ENCODE measurements around the gene ADAM12.

ADAM12 gene

DNA sequence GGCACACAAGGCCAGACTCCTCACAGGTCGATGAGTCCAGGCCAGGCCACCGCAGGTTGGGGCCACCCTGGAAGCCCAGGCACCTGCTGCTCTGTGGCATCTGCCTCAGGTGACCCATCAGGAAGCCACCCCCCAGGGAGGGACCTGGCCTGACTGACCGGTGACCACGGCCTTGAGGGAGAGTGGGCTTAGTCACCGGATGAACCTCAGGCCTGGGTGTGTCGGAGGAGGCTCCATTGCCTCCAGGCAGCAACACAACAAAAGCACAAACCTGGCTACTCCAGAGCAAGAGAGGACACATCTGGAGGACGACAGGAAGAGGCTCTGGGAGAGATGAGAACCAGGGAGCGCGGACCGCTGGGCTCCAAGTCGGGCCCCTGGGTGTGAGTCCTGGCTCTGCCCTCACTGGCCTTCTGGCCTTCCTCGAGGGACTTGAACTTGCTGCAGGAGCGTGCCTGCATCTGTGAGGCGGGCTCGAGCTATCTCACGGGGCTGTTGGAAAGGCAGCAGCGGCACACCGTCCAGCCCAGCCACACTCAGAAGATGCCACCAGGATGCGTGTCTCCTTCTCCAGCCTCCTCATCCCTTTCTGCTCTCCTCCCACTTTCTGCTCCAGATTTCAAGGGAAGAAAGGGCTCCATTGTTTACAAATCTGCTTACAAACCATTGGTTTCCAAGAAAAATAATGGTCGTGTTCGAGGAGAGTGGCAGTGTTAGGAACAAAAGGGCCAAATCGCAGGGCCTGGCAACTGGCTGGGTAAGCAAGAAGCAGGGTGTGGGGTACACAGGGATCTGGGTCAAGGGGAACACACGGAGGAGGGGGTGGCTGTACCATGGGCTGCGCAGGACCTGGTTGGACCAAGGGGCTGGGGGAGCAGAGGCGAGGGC, 152.9 kb downstream of the ADAM12 start:
- DNase-seq (ENCODE audit: low read depth, low spot score) = no peak

DNA sequence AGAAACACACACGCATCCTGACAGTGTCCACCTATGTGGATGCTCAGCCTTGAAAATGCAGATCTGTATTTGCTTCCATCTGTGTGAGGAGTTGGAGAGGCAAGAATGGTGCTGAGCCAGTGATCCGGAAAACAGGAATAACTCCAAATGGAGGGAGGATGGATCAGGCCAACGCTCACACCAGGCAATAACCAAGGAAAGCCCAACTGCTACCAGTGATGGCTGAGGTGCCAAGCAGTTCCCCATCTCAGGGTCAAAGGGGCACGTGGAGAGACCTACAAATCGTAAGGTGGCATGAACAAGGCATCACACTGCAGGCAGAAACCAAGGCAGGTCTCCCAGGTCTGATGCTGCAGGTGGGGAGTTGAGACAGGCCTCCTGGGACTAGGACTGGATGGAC, 153.6 kb downstream of the ADAM12 start:
- no peak for DNase-seq (ENCODE audit: low read depth, low spot score)

DNA sequence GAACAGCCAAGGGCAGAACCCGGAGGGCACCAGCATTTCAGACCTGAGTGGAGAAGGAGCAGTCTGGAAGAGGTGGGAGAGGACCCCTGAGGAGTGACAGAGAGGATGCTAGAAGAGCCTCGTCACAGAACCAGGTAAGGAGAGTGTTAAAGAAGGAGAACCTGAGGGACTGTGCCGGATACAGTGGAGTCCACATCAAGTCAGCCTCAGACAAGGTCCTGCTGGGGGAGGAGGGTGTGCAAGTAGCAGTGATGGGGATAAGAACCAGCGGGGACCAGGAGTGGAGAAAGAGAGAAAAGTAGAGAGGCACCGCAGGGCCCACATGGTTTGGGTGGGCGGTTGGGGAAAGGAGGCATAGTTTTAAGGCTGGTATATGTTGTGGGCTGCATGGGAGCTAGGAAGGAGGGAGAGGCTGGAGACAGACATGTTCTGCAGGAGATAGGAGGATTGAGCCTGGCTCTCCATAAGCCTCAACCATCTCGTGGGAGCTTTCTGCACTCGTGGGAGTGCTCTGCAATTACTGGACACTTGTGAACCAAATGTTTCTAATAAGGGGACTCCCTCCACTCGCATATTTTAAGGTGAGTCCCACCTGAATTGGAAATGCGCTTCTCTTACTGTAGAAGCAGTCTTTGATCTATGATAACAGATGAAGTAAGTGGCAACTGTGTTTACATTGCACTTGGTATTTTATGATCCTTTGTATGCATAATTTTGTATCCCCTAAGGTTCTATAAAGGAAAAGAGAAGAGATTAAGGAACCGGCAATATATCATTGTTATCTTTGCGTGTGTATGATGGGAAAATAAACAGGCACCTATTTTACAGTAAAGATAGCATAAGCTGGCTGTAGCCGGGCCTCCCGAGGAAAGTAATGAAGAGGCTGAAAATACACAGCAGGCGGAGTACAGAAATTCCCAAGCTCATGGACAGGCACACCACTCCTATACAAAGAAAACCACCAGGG, 154.8 kb downstream of the ADAM12 start:
- no peak for DNase-seq (ENCODE audit: low read depth, low spot score)

DNA sequence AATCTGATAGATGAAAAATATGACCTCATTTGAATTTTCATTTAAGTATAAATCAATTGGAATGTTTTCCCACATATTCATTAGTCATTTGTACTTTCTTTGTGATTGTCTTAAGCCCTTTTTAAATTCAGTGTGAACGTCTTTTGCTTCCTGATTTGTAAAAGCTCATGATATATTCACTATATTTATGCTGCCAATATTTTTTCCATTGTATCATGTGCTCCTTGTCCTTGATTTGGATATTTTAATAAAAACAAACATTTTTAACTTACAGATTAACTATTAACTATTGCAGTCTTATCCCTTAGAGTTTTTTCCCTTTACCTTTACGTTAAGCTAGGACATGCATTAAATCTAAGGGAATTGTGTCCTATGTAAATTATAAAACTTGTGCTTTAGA, 157.7 kb downstream of the ADAM12 start:
- no peak for DNase-seq (ENCODE audit: low read depth, low spot score)

DNA sequence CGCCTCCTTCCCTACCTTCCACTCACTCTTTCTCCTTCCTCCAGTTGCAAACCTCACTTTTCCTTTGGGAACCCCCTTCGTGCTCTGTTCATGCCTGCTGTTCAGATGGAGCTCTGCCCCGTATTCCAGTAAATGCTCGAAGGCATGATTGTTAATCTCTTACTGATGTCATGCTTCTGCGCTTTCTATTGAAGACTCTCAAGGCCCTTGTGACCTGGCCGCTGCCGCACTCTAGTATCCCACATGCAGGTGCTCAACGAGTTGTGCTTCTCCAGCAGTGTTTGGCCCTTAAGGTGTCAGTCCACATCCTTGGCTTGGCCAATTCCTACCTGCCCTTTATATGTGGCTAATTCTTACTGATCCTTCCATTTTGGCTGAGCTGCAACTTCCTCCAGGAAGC, 158.6 kb downstream of the ADAM12 start:
- no peak for DNase-seq (ENCODE audit: low read depth, low spot score)

DNA sequence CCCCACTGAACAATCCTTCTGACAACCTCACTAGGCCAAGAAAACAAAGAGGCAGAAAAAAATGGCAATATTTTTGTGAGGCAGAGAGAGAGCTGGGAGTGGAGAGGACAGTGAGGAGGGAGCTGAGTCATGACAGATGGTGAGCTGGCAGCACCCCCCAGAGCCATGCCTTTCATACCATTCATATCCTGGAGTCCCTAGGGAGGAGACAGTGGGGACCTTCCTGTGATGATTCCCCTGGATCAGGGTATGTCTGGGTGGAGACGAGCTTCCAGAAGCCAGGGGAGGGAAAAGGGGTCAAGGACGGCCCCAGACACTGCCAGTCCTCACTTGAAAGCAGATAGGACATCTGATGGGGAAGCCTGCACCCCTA, 160.5 kb downstream of the ADAM12 start:
- DNase-seq (ENCODE audit: low read depth, low spot score) = no peak

DNA sequence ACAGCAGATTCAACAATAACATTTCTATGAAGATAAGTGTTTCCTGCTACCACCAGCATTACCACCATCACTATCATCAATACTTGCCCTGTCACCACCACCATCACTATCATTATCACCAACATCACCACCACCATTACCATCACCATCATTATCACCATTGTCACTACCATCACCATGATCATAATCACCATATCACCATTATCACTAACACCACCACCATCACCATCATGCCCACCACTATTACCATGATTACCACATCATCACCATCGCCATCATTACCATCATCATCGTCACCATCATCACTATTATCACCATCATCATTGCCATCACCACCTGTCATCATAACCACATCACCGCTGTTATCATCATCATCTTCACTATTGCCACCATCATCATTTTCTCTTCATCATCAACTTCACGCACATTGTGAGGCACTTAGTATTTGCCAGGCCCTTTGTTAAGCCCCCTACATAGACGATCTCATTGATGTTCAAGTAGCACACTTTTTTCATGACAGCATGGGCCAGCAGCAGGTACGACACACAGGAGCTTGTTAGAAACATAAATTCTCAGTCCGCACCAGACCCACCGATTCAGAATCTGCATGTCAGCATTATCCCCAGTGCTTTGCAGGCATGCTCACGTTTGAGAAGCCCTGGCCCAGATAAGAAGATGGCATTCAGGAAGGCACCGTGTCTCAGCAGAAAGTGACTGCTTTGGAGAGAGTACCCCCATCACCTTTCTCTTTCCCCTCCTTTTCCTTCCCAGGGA, 161.1 kb downstream of the ADAM12 start:
- no peak for DNase-seq (ENCODE audit: low read depth, low spot score)

DNA sequence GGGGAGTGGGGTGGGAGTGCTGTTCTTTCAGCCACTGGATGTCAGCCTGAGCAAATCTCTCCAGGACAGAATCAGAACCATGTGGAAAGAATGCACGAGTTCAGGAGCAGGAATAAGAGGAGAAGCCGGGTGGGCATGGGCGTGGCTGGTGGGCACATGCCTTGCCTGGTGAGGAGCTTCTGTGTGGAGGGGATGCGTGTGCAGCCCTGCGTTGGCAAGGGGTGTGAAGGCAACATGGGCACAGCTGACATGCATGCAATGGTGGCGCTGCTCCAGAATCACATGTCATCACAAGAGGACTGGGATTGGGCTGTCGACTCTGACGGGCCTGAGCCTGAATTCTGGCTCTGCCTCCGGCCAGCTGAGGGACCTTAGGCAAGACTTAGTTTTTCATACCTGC, 162.1 kb downstream of the ADAM12 start:
- no peak for DNase-seq (ENCODE audit: low read depth, low spot score)

DNA sequence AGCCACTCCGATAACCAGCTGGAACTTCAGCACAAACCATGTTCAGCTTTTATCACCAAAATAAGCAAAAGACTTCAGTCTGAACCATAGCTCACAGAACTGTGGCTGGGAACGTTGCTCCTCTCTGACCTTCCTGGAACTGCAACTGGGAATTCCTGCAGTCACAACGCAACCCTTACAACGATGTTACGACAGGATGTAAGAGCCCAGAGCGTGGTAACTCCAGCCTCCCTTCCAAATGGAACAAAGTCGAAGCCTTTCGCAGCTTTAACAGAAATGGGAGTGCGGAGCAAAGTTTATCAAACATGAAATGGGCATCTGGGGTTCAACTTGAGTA, 162.6 kb downstream of the ADAM12 start:
- no peak for DNase-seq (ENCODE audit: low read depth, low spot score)

DNA sequence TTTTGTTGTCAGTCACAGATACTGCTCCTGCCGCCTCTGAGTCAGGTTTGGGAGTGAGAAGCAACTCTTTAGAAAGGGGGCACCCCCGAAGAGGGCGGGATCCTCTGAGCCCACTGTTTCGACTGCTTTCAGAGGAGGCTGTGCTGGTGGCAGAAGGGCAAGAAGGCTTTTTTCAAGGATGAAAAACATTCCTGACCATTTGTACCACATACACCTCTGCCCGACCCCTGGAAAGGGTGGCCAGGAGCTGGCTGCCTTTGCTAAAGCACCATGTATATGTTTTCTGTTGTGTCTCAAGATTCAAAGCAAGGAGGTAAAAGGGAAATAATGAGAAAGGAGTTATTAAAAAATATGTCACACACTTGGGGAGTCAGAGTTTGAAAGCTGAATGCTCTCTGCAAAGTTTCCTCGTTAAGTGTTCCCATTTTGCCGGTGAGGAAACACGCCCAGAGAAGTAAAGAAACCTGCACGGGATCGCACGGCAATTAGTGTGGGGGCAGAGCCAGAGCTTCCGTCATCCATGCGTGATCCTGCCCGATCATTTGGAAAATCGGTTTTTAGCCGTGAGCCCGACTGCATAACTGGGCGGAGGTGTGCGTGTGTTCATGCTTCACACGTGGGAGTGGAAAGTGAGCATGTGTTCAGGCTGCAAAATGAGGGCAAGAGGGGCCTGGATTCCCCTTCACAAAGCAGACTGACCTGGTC, 163.2 kb downstream of the ADAM12 start:
- no peak for DNase-seq (ENCODE audit: low read depth, low spot score)

DNA sequence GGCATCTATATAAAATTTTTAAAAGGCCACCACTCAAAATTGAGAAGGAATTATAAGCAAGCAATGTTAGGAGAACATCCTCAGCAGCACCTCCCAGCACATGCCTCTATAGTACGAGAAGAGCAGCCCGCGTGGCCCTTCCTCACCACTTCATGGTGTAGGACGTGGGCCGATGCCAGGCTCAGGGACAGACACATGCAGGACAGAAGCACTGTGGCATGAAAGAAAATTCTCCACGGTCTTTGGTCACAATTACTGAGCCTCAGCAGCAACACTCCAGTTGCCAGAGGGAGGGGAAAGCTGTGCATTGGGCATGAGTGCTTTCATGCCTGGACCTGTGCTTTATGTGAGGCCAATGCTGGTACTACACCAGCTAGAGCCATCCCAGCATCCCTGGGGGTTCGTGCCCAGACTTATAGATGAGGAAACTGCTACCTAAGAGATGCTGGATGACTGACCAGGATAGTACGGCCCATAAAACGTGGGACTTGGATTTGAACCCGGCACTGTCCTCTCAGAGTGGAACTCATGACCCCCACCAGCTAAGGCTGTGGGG, 164.7 kb downstream of the ADAM12 start:
- no peak for DNase-seq (ENCODE audit: low read depth, low spot score)

DNA sequence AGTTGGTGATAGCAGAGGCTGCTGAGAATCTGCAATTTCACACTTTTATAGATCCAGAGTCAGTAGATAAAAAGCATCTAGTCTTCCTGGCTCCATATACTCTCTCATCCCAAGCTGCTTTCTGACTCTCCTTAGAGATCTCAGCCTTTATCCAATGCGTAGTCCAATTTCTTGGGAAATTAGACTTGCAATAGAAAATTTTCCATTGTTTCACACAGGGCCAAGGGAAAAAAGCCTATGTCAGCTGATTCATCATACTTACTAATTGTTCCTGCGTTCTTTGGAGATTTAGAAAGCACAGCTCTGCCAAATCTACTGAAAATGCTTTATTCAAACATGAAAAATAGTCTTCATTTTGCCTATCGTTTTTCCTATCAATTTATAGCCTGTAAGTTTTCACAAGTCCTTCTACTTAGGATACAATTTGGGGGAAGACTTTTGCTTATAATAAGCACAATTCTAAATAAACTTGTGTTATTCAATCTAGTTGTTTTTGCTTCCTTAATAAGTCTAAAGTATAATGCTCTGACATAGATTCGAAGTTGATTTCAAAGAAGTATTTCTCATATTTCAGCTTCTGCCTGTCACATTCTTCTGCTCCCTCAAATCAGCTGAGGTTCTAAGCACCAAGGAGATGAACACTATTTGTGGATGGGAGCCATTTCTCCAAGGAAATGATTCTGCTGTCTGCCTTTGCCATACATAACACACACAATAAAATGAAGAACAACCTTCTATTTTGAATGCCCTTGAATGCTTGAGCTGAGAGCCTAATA, 165.4 kb downstream of the ADAM12 start:
- no peak for DNase-seq (ENCODE audit: low read depth, low spot score)

DNA sequence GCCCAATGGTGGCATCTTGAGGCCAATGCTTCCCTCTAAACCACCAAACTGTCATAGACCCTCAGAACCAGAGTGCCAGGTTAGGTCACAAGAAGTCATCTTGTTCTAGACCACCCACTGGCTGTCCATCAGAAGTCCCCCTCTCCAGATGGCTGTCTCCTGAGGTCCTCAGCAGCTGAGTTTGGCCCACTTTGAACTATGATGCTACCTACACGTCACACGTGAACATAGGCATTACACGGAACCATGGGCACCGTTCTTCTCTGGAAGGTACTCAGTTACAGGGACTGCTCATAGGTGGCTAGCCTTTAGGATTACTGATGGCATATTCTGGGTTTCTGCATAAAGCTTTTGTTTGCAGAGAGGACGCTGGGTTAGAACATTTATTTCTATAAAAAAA, 166.4 kb downstream of the ADAM12 start:
- DNase-seq (ENCODE audit: low read depth, low spot score) = no peak

DNA sequence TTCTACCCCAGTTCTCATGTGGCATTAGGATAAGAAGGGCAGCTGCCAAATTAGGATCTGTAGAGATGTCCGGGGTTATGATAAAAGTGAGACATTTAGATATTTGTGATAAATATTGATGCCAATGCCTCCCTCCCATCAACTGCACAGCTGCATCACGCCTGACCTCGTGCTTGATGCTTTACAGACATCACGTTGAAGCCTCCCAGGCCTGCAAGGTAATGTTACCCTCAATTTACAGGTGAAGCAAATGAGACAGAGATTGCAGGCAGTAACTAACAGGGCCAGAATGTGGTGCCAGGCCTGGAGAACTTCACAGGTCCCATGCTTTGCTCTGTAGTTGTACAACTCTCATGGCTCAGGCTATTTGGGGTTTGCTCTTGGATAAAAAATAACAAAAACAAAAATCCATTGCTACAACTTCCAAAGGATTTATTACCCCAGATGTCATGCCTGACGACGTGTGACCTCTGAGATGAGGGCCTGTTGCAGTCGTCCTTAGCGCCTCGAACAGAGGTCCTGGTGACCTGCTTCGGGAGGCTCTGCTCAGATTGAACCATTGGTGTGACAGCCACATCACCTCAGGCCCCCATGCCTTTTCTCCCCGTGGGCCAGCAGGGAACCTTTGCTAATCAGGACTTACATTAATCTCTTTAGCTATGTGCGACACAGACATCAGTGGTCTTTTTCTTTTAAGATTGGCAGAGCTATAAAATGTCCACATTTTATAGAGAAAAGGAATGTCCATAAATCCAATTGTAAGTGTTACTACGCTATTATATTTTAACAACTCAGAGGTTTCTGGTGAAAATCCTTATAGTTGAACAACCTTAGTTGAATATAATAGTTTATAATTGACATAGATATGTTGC, 169.3 kb downstream of the ADAM12 start:
- no peak for DNase-seq (ENCODE audit: low read depth, low spot score)

DNA sequence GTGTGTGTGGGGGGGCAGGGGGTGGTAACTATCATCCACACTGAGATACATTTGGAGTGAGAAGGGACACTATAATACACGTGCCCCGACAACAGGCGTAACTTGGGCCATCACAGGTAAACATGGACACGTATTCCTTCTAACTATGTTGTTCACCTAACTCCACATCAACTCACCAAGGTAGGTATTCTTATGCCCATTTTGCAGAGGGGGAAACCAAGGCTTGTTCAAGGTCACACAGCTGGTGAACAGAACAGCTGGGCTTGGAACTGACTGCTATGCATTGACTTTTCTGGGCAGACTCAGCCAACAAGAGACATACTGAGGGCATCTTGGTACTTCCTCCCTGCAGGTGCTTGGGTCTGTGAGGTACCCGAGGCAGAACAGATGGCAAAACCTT, 170.1 kb downstream of the ADAM12 start:
- DNase-seq (ENCODE audit: low read depth, low spot score) = no peak

DNA sequence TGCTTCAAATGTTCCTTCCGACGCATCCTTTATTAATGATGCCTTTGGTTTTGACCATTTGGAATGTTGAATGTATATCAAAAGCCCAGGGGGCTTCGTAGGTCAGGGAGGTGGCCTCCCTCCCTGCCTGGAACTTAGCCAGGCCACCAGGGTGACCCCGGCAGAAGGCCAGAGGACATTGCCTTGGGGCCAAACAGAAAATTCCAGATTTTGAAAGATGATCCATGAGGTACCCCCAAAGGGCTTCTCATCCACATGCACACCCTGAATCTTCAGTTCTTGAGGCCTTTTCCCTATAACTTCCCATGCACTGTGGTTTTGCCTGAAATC, 171.7 kb downstream of the ADAM12 start:
- DNase-seq (ENCODE audit: low read depth, low spot score) = no peak

DNA sequence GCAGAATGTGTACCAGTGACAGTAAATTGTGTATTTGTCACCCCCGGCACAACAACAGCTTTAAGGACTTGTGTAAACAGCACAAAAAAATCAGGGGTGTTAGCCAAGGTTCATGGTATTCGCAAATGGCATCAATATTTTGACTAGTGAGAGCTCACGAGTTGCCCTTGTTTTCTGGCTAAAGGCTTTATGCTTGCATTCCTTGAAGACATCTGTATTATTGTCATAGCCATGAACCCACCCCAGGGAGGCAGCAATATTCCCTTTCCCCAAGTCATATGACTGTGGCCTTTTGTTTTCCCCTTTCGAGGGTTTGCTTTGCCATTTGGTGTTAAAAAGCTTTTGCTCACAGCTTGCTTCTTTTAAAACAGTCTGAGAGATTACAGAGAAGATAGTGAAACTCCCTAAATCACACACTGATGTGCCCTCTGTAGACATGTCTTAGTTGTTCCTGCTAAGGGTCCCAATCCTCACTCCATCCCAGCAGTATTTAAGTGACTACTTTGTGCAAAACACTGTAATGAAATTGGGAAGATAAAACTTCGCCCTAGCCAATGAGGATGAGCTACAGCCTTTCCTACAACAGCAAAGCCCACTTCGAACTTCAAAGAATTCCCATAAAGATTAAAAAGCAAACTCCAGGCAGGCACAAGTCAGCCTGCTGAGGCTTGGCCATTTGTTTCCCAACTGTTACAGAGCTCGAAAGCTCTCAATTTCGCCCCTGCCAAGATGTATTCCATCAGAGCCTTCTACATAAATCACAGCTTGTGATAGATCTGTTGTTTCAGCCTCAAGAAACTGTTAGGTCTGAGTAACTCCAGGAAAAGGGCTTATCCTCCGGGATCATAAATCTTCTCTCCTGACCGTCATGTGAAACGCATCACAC, 172.3 kb downstream of the ADAM12 start:
- peak; percentile 71 for DNase-seq (ENCODE audit: low read depth, low spot score)

DNA sequence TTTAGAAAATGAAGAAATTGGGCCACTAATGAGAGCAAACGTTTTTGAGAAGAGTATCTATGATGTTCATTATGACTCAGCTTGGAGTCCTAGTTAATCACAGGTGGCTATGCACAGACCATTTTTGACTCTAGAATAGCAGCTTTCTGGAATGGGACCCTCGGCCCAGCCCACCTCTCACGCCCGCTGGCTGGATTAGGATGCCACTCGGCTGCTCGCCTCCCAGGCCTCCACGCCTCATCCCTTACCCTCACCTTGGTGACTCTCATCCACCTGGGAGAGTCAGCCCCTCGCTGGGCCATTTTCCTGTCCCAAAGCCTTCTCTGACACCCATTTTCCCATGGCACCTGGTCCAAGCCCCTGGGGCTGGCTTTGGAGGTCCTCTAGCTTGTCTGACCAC, 173.6 kb downstream of the ADAM12 start:
- DNase-seq (ENCODE audit: low read depth, low spot score) = no peak

Data from brain pericyte (primary cell).